ENCODE measurements around the gene IFFO2.

Gene IFFO2

DNA sequence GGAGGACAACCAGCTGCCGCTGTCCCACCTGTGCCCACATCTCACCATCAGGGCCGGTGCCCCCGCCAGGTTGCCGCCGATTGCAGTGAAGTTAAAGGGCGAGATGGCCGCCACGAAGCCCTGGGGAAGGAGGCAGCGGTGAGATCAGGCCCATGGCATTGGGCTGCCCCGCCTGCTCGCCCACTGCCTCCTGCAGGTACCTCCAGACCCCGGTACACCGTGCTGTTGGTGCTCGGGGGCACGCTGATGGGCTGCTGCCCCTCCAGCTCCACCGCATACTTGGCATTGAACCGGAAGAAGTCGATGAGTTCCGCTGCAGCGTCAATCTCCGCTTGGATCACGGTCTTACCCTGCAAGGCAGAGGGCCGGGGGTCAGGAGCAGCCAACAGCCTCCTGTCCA, 73.4 kb downstream of the IFFO2 start:
- H3K36me3 ChIP-seq (replicated peaks) = no peaks in the 10 kb centered on the region
- H3K27me3 ChIP-seq (replicated peaks) = no peaks in the 10 kb centered on the region
- H3K4me3 ChIP-seq (ENCODE audit: low read depth, low read length) = no peak overlapping the region
- no peak for TF ChIP-seq CTCF (IDR thresholded peaks at IDR 0.05; ENCODE audit: low read depth, low read length, missing control alignments)
- no peak for DNase-seq
- no peak overlapping the region for H3K27ac ChIP-seq
- in situ Hi-C loops (cut with HindIII; ENCODE audit: low pct_ligation_motif_present, low sequenced_read_pairs) = no loop called here

GRCh38 chr1:18882486-18882885, 74.0 kb downstream of the IFFO2 start:
- no peak overlapping the region for H3K4me3 ChIP-seq (ENCODE audit: low read depth, low read length)
- in situ Hi-C loops (cut with HindIII; ENCODE audit: low pct_ligation_motif_present, low sequenced_read_pairs) = no loop called here
- TF ChIP-seq CTCF (IDR thresholded peaks at IDR 0.05; ENCODE audit: low read depth, low read length, missing control alignments) = no peak
- H3K36me3 ChIP-seq (replicated peaks) = no peaks in the 10 kb centered on the region
- no peak overlapping the region for H3K27ac ChIP-seq
- H3K27me3 ChIP-seq (replicated peaks) = no peaks in the 10 kb centered on the region
- no peak for DNase-seq

GRCh38 chr1:18881642-18882431, 74.6 kb downstream of the IFFO2 start:
- H3K36me3 ChIP-seq (replicated peaks) = no peaks in the 10 kb centered on the region
- no peaks in the 10 kb centered on the region for H3K27me3 ChIP-seq (replicated peaks)
- no peak overlapping the region for H3K4me3 ChIP-seq (ENCODE audit: low read depth, low read length)
- no peak for TF ChIP-seq CTCF (IDR thresholded peaks at IDR 0.05; ENCODE audit: low read depth, low read length, missing control alignments)
- no peak overlapping the region for H3K27ac ChIP-seq
- in situ Hi-C loops (cut with HindIII; ENCODE audit: low pct_ligation_motif_present, low sequenced_read_pairs) = no loop called here
- DNase-seq = no peak

GRCh38 chr1:18881164-18881563, 75.3 kb downstream of the IFFO2 start:
- no peak for TF ChIP-seq CTCF (IDR thresholded peaks at IDR 0.05; ENCODE audit: low read depth, low read length, missing control alignments)
- H3K36me3 ChIP-seq (replicated peaks) = no peaks in the 10 kb centered on the region
- H3K27me3 ChIP-seq (replicated peaks) = no peaks in the 10 kb centered on the region
- in situ Hi-C loops (cut with HindIII; ENCODE audit: low pct_ligation_motif_present, low sequenced_read_pairs) = no loop called here
- no peak overlapping the region for H3K27ac ChIP-seq
- DNase-seq = no peak
- H3K4me3 ChIP-seq (ENCODE audit: low read depth, low read length) = no peak overlapping the region

DNA sequence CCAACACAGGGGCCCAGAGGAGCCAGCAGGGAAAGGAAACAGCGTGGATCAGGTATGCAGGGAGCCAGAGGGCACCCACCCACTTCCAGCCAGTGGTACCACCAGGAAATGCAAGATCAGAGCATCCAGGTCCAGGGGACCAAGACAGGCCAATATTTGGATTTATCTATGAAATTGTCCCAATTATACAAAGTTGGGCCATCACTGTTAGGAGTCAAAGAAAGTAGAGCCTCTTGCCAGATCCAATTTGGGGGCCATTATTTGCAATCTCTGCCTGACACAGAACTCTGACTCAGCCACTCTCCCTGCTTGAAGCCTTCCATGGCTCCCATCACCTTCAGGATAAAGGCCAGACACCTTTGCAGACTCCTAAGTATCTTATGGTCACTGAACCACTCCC, 75.9 kb downstream of the IFFO2 start:
- H3K36me3 ChIP-seq (replicated peaks) = no peaks in the 10 kb centered on the region
- no peak for TF ChIP-seq CTCF (IDR thresholded peaks at IDR 0.05; ENCODE audit: low read depth, low read length, missing control alignments)
- no peak for DNase-seq
- in situ Hi-C loops (cut with HindIII; ENCODE audit: low pct_ligation_motif_present, low sequenced_read_pairs) = no loop called here
- no peak overlapping the region for H3K27ac ChIP-seq
- H3K4me3 ChIP-seq (ENCODE audit: low read depth, low read length) = no peak overlapping the region
- H3K27me3 ChIP-seq (replicated peaks) = no peaks in the 10 kb centered on the region

- no peak overlapping the region for H3K27ac ChIP-seq
- H3K4me3 ChIP-seq (ENCODE audit: low read depth, low read length) = no peak overlapping the region
- TF ChIP-seq CTCF (IDR thresholded peaks at IDR 0.05; ENCODE audit: low read depth, low read length, missing control alignments) = no peak
- H3K36me3 ChIP-seq (replicated peaks) = no peaks in the 10 kb centered on the region
- H3K27me3 ChIP-seq (replicated peaks) = no peaks in the 10 kb centered on the region
- DNase-seq = no peak
- in situ Hi-C loops (cut with HindIII; ENCODE audit: low pct_ligation_motif_present, low sequenced_read_pairs) = no loop called here
These were observed 76.6 kb downstream of the IFFO2 start for GRCh38 chr1:18879791-18880309.
